NCI-H128 (cell line): ENCODE results near the gene HHIPL1.

Source experiments
- DNase-seq: peaks from one replicate; lab custom pipeline; 2025; ENCODE audit not compliant: unreplicated experiment; lab: John Stamatoyannopoulos, UW

Gene HHIPL1

DNA sequence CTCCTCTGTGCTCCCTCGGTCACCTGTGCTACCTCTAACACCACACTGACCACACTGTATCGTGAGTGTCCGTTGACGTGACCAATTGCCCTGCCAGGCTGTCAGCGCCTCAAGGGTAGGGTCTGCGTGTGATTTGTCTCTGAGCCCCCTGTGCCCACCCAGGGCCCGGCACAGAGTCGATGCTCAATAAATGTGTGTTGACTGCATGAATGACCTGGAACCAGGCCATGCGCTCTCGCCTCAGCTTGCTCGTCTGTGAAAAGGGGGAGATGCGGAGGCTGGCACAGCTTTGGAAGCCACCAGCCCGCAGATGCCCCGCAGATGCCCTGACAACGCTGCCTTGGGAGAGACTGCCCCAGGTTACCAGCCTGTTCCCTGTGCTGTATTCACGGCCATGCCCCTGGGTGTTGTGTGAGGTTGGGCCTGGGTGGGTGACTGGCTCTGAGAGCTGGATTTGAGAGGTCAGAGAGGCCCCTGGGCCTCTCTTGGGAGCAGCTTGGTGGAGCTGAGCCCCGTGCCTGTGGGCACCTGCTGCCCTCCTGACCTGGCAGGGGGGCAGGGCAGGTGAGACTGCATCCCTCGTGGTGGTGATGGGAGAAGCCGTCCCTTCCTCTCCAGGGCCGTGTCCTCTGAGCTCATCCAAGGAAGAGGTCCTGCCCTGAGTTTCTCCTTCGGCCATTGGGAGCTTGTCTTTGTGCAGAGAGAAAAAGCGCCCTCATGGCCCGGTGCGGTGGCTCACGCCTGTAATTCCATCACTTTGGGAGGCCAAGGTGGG, 82.4 kb downstream of the HHIPL1 start:
- no peak for DNase-seq

DNA sequence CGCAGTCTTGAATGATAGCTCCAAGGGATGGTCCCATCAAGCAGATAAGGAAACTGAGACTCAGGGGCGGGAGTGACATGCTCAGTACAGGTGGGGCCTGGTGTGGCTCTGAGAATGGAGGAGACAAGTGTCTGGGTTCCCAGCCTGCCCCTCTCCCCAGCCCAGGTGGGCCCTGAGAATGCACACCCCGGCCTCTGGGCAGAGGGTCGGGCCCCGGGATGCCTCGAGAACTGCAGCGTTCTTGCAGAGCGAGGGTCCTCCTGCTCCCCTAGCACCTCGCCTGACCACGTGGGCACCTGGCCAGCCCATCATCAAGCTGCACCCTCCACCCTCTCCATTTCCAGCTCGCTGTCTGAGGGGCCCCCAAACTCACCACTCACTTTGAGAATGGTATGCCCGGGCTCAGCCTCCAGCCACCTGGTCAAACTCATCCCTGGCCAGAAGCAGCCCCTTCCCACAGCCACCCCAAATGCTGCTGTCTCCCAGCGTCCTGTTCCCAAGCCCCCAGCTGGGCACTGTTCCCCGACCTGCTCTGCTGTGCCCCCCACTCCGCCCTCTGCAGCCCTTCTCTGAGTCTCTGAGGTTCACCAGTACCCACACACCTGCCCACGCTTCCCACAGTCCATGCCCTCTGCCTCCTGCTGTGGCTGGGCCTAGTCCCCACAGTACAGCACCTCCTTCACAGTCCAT, 83.4 kb downstream of the HHIPL1 start:
- DNase-seq: no peak

DNA sequence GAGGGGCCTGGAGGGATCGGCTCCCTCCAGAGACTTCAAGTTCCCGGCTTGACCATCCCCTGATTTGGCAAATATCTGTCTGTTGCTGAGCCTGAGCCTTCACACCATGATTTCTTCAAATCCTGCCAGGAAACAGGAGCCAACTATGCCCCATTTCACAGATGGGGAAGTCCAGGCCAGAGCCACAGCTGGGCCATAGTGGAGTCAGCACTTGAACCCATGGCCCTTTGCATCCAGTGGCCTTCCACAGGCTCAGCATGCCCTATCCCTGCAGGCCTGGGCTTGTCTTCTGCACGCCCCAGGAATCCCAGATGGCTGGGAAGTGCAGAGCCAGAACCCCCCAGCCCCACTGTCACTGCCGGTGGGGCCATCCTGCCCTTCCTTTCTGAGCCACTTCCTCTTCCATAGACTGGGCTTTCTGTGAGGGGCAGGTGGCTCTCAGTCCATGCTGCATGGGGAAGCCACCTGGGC, 84.1 kb downstream of the HHIPL1 start:
- DNase-seq: no peak
